Mesodermal cell (in vitro differentiated cells): Measurements from ENCODE around the gene RAB43.
"Not testable (repeated sequence)": the region's sequence is repeated elsewhere in the genome, so short reads cannot be mapped to it uniquely, and the experiment has no call there.

Source experiments
- H3K27ac ChIP-seq: 2 replicates; pipeline ENCODE4 v1.7.0; 2013; ENCODE audit warnings: mild to moderate bottlenecking, low read depth, low read length, moderate library complexity; ENCODE audit not compliant: severe bottlenecking
- H3K36me3 ChIP-seq: 2 replicates; pipeline ENCODE4 v1.7.1; 2013; ENCODE audit warnings: mild to moderate bottlenecking, low read length, moderate library complexity; ENCODE audit not compliant: control insufficient read depth, insufficient read depth
- H3K4me1 ChIP-seq: one replicate; pipeline ENCODE4 v1.7.1; 2013; ENCODE audit warnings: mild to moderate bottlenecking, low read length; ENCODE audit not compliant: insufficient read depth, control insufficient read depth, poor library complexity, severe bottlenecking
- H3K4me3 ChIP-seq: 2 replicates; pipeline ENCODE4 v1.7.0; 2013; ENCODE audit warnings: low read length, control low read depth, mild to moderate bottlenecking; ENCODE audit not compliant: insufficient read depth, poor library complexity, severe bottlenecking; ENCODE audit errors: extremely low read depth
- H3K9me3 ChIP-seq: 2 replicates; pipeline ENCODE4 v1.7.1; 2013; ENCODE audit warnings: mild to moderate bottlenecking, low read length, moderate library complexity; ENCODE audit not compliant: control insufficient read depth
- WGBS, 2 experiments: methylation state at CpG; one replicate each; pipeline ENCODE4 v1.1.5; 2013; ENCODE audit warnings: missing lambda C conversion rate in 2 of 2; ENCODE audit not compliant: insufficient coverage in 2 of 2; 5-methylcytosine and 5-hydroxymethylcytosine counted together

RAB43 gene

GRCh38 chr3:129085818-129086217 is 35.8 kb downstream of the RAB43 start:
- Histone ChIP-seq H3K4me3 (no peak overlapping the region), H3K4me1 (no peaks in the 10 kb centered on the region), H3K9me3 (no peaks in the 10 kb centered on the region), H3K36me3 (no peaks in the 10 kb centered on the region), H3K27ac (no peak overlapping the region)
- WGBS, 2 experiments: 85 to 90% methylated on average over 3 to 4 of the region's 4 CpGs

- no peaks in the 10 kb centered on the region for H3K36me3 ChIP-seq
- no peak overlapping the region for H3K27ac ChIP-seq
- WGBS, 2 experiments: 94 to 100% methylated on average over 7 to 12 of the region's 12 CpGs
- no peak overlapping the region for H3K4me3 ChIP-seq
- H3K9me3 ChIP-seq: no peaks in the 10 kb centered on the region
- no peaks in the 10 kb centered on the region for H3K4me1 ChIP-seq
Measured at GRCh38 chr3:129085165-129085715, 36.4 kb downstream of the RAB43 start.

GRCh38 chr3:129084501-129084900 is 37.1 kb downstream of the RAB43 start:
- 91 to 98% methylated on average over 4 to 5 of the region's 6 CpGs for WGBS, 2 experiments
- Histone ChIP-seq H3K4me3 (no peak overlapping the region), H3K4me1 (no peaks in the 10 kb centered on the region), H3K36me3 (no peaks in the 10 kb centered on the region), H3K9me3 (no peaks in the 10 kb centered on the region), H3K27ac (no peak overlapping the region)

GRCh38 chr3:129082026-129082425 is 39.6 kb downstream of the RAB43 start:
- H3K4me1 ChIP-seq: no peaks in the 10 kb centered on the region
- H3K36me3 ChIP-seq: no peaks in the 10 kb centered on the region
- no peak overlapping the region for H3K4me3 ChIP-seq
- H3K27ac ChIP-seq: no peak overlapping the region
- 89 to 90% methylated on average over 4 to 6 of the region's 9 CpGs for WGBS, 2 experiments
- H3K9me3 ChIP-seq: no peaks in the 10 kb centered on the region

GRCh38 chr3:129081503-129081902 is 40.1 kb downstream of the RAB43 start:
- Histone ChIP-seq H3K9me3 (no peaks in the 10 kb centered on the region), H3K4me3 (no peak overlapping the region), H3K4me1 (no peaks in the 10 kb centered on the region), H3K27ac (no peak overlapping the region), H3K36me3 (no peaks in the 10 kb centered on the region)
- 100% methylated on average over 2 of the region's 8 CpGs; no CpG with 5 or more reads in 1 of the 2 experiments for WGBS, 2 experiments

GRCh38 chr3:129078510-129078909 is 43.1 kb downstream of the RAB43 start:
- Histone ChIP-seq H3K36me3 (no peaks in the 10 kb centered on the region), H3K4me1 (no peaks in the 10 kb centered on the region), H3K9me3 (no peaks in the 10 kb centered on the region), H3K4me3 (no peak overlapping the region), H3K27ac (no peak overlapping the region)
- 94 to 98% methylated on average over 4 to 5 of the region's 8 CpGs for WGBS, 2 experiments

GRCh38 chr3:129077222-129077621 is 44.4 kb downstream of the RAB43 start:
- 87 to 90% methylated on average over 7 of the region's 7 CpGs for WGBS, 2 experiments
- Histone ChIP-seq H3K36me3 (no peaks in the 10 kb centered on the region), H3K4me3 (no peak overlapping the region), H3K9me3 (no peaks in the 10 kb centered on the region), H3K27ac (no peak overlapping the region), H3K4me1 (no peaks in the 10 kb centered on the region)

- Histone ChIP-seq H3K36me3 (no peaks in the 10 kb centered on the region), H3K9me3 (no peaks in the 10 kb centered on the region), H3K4me1 (no peaks in the 10 kb centered on the region), H3K27ac (no peak overlapping the region), H3K4me3 (no peak overlapping the region)
- WGBS, 2 experiments: 92 to 99% methylated on average over 6 to 7 of the region's 8 CpGs
Measured at GRCh38 chr3:129070086-129070885, 51.3 kb downstream of the RAB43 start.

- H3K4me1 ChIP-seq, H3K36me3 ChIP-seq, H3K9me3 ChIP-seq, H3K27ac ChIP-seq, H3K4me3 ChIP-seq: not testable (repeated sequence)
- 89 to 91% methylated on average over 9 to 13 of the region's 13 CpGs for WGBS, 2 experiments
Measured at GRCh38 chr3:129069313-129070085, 52.1 kb downstream of the RAB43 start.

GRCh38 chr3:129068291-129068886 is 53.2 kb downstream of the RAB43 start:
- H3K4me1 ChIP-seq: no peaks in the 10 kb centered on the region
- no peak overlapping the region for H3K27ac ChIP-seq
- H3K36me3 ChIP-seq: no peaks in the 10 kb centered on the region
- H3K4me3 ChIP-seq: no peak overlapping the region
- 95% methylated on average over 19 to 29 of the region's 44 CpGs for WGBS, 2 experiments
- H3K9me3 ChIP-seq: no peaks in the 10 kb centered on the region
